Fibroblast of lung (primary cell): Measurements from ENCODE around the gene AFAP1L2. TPM values are rescaled to one million over a fixed set of nuclear protein-coding genes. Genes with fewer than 3 reads are reported as not detected.

Source experiments
- DNase-seq, 2 donors: peaks; one replicate each; pipeline versions ENCODE4 v3.0.0 to v3.0.0-alpha.2; 2010; ENCODE audit warnings: low read depth in 2 of 2
- H2AFZ ChIP-seq: 2 replicates; pipeline ENCODE4 v1.5.1; 2012; ENCODE audit warnings: low read length, control low read depth, inconsistent platforms
- H3K27ac ChIP-seq: 2 replicates; pipeline ENCODE4 v1.5.1; 2011; ENCODE audit warnings: low read length, control low read depth; ENCODE audit not compliant: insufficient read depth
- H3K27me3 ChIP-seq: 2 replicates; pipeline ENCODE4 v1.5.1; 2011; ENCODE audit warnings: mild to moderate bottlenecking, low read length; ENCODE audit not compliant: control insufficient read depth, insufficient read depth
- H3K36me3 ChIP-seq: 2 replicates; pipeline ENCODE4 v1.5.1; 2011; ENCODE audit warnings: low read length; ENCODE audit not compliant: control insufficient read depth, insufficient read depth
- H3K4me1 ChIP-seq: 2 replicates; pipeline ENCODE4 v1.5.1; 2011; ENCODE audit warnings: low read length; ENCODE audit not compliant: control insufficient read depth, insufficient read depth; ENCODE audit errors: extremely low read depth
- H3K4me2 ChIP-seq: 2 replicates; pipeline ENCODE4 v1.5.1; 2011; ENCODE audit warnings: low read length, control low read depth; ENCODE audit not compliant: insufficient read depth; ENCODE audit errors: extremely low read depth
- H3K4me3 ChIP-seq, 4 experiments: fragments of 200-600 bp in 1 of 4; sonication (generic) in 1 of 4; replicated peaks in 1 of 4; 2 replicates each; pipeline ENCODE4 v1.5.1; 2011 to 2016; ENCODE audit warnings: low read length in 4 of 4, low read depth in 3 of 4, mild to moderate bottlenecking in 3 of 4, control low read depth in 2 of 4, inconsistent platforms in 1 of 4, mixed read lengths in 1 of 4; ENCODE audit not compliant: insufficient read depth in 1 of 4; ENCODE audit errors: control extremely low read depth in 1 of 4
- H3K79me2 ChIP-seq: 2 replicates; pipeline ENCODE4 v1.5.1; 2012; ENCODE audit warnings: mild to moderate bottlenecking, low read length, inconsistent platforms; ENCODE audit not compliant: control insufficient read depth, insufficient read depth
- H3K9ac ChIP-seq: 2 replicates; pipeline ENCODE4 v1.5.1; 2011; ENCODE audit warnings: mild to moderate bottlenecking, low read length, control low read depth; ENCODE audit not compliant: insufficient read depth
- H3K9me3 ChIP-seq: 2 replicates; pipeline ENCODE4 v1.5.1; 2012; ENCODE audit warnings: low read depth, low read length; ENCODE audit not compliant: control insufficient read depth, insufficient read depth
- H4K20me1 ChIP-seq: 2 replicates; pipeline ENCODE4 v1.5.1; 2011; ENCODE audit warnings: low read length; ENCODE audit not compliant: control insufficient read depth, insufficient read depth; ENCODE audit errors: extremely low read depth
- EZH2 ChIP-seq: IDR thresholded peaks from 2 replicates; pipeline ENCODE4 v1.5.1; 2012; ENCODE audit warnings: low read length, control low read depth, mild to moderate bottlenecking; ENCODE audit errors: missing control alignments
- polyA plus RNA-seq, 2 donors: library from polyadenylated mRNA; depleted of rRNA in 1 of 2; stranded (reverse) in 1 of 2; unstranded in 1 of 2; fragments of >200 nt; gene quantifications; 2 replicates each; pipeline ENCODE4 v1.2.1, GENCODE V29; 2011 to 2012; ENCODE audit warnings: missing spikeins in 1 of 2
- total RNA-seq: library from RNA; depleted of rRNA; stranded (reverse); fragments of >200 nt; gene quantifications from 2 replicates; pipeline ENCODE4 v1.2.1, GENCODE V29; 2014
- TF ChIP-seq, protein P1 (sequence below), 2 donors: IDR thresholded peaks in 1 of 2; conservative IDR thresholded peaks in 1 of 2; 1 replicate in 1 of 2; 2 replicates in 1 of 2; pipeline ENCODE4 v1.5.1; 2011 to 2012; ENCODE audit warnings: low read length in 2 of 2, control low read depth in 1 of 2, inconsistent platforms in 1 of 2, low read depth in 1 of 2, mild to moderate bottlenecking in 1 of 2

AFAP1L2 gene
- total and polyA plus RNA-seq, 2 donors (not counting 1 experiment from before 2014, with no cell fraction given), result 0.17 to 9.6 TPM

DNA sequence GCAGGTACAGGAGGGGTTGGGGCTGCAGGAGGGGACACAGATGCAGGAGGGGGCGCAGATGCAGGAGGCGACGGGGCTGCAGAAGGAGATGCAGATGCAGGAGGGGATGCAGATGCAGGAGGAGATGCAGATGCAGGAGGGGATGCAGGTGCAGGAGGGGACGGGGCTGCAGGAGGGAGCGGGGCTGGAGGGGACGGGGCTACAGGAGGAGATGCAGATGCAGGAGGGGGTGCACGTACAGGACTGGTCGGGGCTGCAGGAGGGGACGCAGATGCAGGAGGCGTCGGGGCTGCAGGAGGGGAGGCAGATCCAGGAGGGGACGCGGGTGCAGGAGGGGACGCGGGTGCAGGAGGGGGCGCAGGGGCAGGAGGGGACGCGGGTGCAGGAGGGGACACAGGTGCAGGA, 98.8 kb downstream of the AFAP1L2 start:
- H3K36me3 ChIP-seq, result no peaks in the 10 kb centered on the region
- H3K9ac ChIP-seq, result no peak overlapping the region
- DNase-seq, result no peak
- peaks cover 17% of the 10 kb centered on the region for H3K4me1 ChIP-seq
- no peak overlapping the region for H2AFZ ChIP-seq
- peaks cover 3% of the 10 kb centered on the region for H3K27me3 ChIP-seq
- TF ChIP-seq, protein P1, sequence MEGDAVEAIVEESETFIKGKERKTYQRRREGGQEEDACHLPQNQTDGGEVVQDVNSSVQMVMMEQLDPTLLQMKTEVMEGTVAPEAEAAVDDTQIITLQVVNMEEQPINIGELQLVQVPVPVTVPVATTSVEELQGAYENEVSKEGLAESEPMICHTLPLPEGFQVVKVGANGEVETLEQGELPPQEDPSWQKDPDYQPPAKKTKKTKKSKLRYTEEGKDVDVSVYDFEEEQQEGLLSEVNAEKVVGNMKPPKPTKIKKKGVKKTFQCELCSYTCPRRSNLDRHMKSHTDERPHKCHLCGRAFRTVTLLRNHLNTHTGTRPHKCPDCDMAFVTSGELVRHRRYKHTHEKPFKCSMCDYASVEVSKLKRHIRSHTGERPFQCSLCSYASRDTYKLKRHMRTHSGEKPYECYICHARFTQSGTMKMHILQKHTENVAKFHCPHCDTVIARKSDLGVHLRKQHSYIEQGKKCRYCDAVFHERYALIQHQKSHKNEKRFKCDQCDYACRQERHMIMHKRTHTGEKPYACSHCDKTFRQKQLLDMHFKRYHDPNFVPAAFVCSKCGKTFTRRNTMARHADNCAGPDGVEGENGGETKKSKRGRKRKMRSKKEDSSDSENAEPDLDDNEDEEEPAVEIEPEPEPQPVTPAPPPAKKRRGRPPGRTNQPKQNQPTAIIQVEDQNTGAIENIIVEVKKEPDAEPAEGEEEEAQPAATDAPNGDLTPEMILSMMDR (conservative IDR thresholded peaks at IDR 0.05 in 1 of 2, IDR thresholded peaks at IDR 0.05 in 1 of 2; ENCODE audit: low read depth in 1 of 2, low read length in 2 of 2), result no peak
- no peak for TF ChIP-seq EZH2
- H3K79me2 ChIP-seq, result no peaks in the 10 kb centered on the region
- no peak overlapping the region for H3K4me2 ChIP-seq
- no peak overlapping the region for H3K27ac ChIP-seq
- no peaks in the 10 kb centered on the region for H3K9me3 ChIP-seq
- no peak overlapping the region for H3K4me3 ChIP-seq
- no peaks in the 10 kb centered on the region for H4K20me1 ChIP-seq

DNA sequence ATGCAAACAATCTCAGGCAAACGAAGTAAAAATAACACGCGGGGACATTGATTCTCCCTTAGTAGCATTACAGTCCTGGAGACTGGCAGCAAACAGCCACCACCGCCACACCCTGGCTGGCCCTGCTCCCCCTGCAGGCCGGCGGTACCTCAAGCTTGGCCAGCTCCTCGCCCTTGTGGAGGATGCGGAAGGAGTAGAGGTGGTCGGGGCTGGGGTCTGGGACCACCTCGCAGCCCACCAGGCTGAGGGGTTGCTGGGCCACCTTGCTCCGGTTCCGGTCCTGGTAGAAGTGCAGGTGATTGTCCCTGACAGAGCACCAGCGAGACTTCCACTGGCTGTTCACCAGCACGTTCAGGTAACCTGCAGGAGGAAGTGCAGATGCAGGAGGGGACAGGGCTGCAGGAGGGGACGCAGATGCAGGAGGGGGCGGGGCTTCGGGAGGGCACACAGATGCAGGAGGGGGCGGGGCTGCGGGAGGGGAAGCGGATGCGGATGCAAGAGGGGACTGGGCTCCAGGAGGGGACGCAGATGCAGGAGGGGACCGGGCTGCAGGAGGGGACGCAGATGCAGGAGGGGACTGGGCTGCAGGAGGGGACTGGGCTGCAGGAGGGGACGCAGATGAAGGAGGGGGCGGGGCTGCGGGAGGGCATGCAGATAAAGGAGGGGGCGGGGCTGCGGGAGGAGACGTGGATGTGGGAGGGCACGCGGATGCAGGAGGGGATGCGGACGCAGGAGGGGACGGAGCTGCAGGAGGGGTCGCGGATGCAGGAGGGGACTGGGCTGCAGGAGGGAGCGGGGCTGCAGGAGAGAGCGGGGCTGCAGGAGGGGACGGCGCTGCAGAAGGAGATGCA, 99.5 kb downstream of the AFAP1L2 start:
- Histone ChIP-seq H3K4me1 (peaks cover 17% of the 10 kb centered on the region), H2AFZ (no peak overlapping the region), H3K4me2 (peak overlapping the region; percentile 71), H3K36me3 (no peaks in the 10 kb centered on the region), H3K27ac (peak overlapping the region; percentile 31), H4K20me1 (no peaks in the 10 kb centered on the region), H3K79me2 (no peaks in the 10 kb centered on the region), H3K9me3 (no peaks in the 10 kb centered on the region), H3K4me3 (peak overlapping the region; percentile 0 to 48 (median 24)), H3K9ac (peak overlapping the region; percentile 41), H3K27me3 (peaks cover 3% of the 10 kb centered on the region)
- TF ChIP-seq, protein P1 (conservative IDR thresholded peaks at IDR 0.05 in 1 of 2, IDR thresholded peaks at IDR 0.05 in 1 of 2; ENCODE audit: low read depth in 1 of 2, low read length in 2 of 2), result peak; percentile 53 to 62
- no peak for TF ChIP-seq EZH2
- no peak for DNase-seq

DNA sequence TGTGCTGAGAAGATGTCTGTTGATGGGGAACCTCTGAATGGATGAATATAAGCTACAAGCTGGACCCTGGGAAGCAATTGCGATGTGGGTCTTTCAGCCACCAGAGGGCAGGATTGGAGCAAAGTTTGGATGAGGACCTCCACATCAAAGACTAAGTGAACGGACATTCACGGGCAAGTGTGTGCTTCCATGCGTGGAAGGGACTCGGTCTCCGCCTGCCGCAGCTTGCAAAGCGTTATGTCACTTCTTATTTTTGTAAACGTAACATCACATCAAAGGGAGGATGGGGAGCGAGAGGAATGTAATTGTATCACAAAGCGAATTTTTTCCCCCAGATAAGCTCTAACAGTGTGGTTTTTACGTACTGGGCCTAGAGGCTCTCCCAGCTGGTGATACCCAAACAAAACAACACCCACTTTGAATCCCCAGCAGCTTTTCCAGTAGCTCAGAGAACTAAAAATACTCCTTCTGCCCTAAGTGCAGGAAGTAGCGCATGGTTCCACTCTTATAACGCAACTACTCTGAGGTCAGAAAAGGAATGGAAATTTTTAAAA, 100.2 kb downstream of the AFAP1L2 start:
- H3K9ac ChIP-seq, result no peak overlapping the region
- peak overlapping the region; percentile 36 for H2AFZ ChIP-seq
- no peaks in the 10 kb centered on the region for H4K20me1 ChIP-seq
- peak overlapping the region; percentile 31 for H3K27ac ChIP-seq
- no peak for TF ChIP-seq EZH2
- TF ChIP-seq, protein P1 (conservative IDR thresholded peaks at IDR 0.05 in 1 of 2, IDR thresholded peaks at IDR 0.05 in 1 of 2; ENCODE audit: low read depth in 1 of 2, low read length in 2 of 2), result peak; percentile 78 to 90
- peak overlapping the region in 2 of 4 experiments; percentile 43 to 48 for H3K4me3 ChIP-seq
- no peaks in the 10 kb centered on the region for H3K9me3 ChIP-seq
- H3K79me2 ChIP-seq, result no peaks in the 10 kb centered on the region
- peaks cover 3% of the 10 kb centered on the region for H3K27me3 ChIP-seq
- peak; percentile 91 to 94 for DNase-seq
- H3K36me3 ChIP-seq, result no peaks in the 10 kb centered on the region
- peaks cover 14% of the 10 kb centered on the region for H3K4me1 ChIP-seq
- peak overlapping the region; percentile 71 for H3K4me2 ChIP-seq
